SK-N-SH (cell line): Measurements from ENCODE around the gene KIF2A.

Experiments
- JUND ChIP-seq: IDR thresholded peaks from 2 replicates; pipeline ENCODE4 v1.4.0; 2012
- POLR2AphosphoS5 ChIP-seq: IDR thresholded peaks from 2 replicates; pipeline ENCODE4 v1.6.1; 2012; ENCODE audit warnings: low read depth, low read length
- SMC3 ChIP-seq: IDR thresholded peaks from 2 replicates; pipeline ENCODE4 v1.6.1; 2012; ENCODE audit warnings: low read depth, low read length, improper control_type of control experiment
- TF ChIP-seq, protein P1 (sequence below): fragments of 200-600 bp; sonication (generic); IDR thresholded peaks from 2 replicates; pipeline ENCODE4 v1.6.1; 2017; ENCODE audit warnings: antibody characterized with exemption, mild to moderate bottlenecking, moderate library complexity
- TF ChIP-seq, protein P2 (sequence below): fragments of 150-350 bp; IDR thresholded peaks from 2 replicates; pipeline ENCODE4 v1.6.1; 2016; ENCODE audit warnings: mild to moderate bottlenecking, low read depth, low read length

- TF ChIP-seq, protein P1, sequence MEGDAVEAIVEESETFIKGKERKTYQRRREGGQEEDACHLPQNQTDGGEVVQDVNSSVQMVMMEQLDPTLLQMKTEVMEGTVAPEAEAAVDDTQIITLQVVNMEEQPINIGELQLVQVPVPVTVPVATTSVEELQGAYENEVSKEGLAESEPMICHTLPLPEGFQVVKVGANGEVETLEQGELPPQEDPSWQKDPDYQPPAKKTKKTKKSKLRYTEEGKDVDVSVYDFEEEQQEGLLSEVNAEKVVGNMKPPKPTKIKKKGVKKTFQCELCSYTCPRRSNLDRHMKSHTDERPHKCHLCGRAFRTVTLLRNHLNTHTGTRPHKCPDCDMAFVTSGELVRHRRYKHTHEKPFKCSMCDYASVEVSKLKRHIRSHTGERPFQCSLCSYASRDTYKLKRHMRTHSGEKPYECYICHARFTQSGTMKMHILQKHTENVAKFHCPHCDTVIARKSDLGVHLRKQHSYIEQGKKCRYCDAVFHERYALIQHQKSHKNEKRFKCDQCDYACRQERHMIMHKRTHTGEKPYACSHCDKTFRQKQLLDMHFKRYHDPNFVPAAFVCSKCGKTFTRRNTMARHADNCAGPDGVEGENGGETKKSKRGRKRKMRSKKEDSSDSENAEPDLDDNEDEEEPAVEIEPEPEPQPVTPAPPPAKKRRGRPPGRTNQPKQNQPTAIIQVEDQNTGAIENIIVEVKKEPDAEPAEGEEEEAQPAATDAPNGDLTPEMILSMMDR = no peak
- TF ChIP-seq, protein P2, sequence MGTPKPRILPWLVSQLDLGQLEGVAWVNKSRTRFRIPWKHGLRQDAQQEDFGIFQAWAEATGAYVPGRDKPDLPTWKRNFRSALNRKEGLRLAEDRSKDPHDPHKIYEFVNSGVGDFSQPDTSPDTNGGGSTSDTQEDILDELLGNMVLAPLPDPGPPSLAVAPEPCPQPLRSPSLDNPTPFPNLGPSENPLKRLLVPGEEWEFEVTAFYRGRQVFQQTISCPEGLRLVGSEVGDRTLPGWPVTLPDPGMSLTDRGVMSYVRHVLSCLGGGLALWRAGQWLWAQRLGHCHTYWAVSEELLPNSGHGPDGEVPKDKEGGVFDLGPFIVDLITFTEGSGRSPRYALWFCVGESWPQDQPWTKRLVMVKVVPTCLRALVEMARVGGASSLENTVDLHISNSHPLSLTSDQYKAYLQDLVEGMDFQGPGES = no peak
- TF ChIP-seq POLR2AphosphoS5 (no peak), SMC3 (no peak), JUND (no peak)
Measured at GRCh38 chr5:62376064-62376463, 70.1 kb downstream of the KIF2A start.
